NB4 (cell line): ENCODE results near the gene IER3IP1.
"Not testable (repeated sequence)": the region's sequence is repeated elsewhere in the genome, so short reads cannot be mapped to it uniquely, and the experiment has no call there.

Experiments used
- DNase-seq: peaks from one replicate; pipeline ENCODE4 v3.0.0; 2010; ENCODE audit warnings: low read depth
- H3K4me3 ChIP-seq: one replicate; pipeline ENCODE4 v1.5.1; 2011; ENCODE audit warnings: mild to moderate bottlenecking, low read depth, low read length, moderate library complexity
- MYC ChIP-seq: IDR thresholded peaks from 2 replicates; pipeline ENCODE4 v1.6.1; 2011; ENCODE audit warnings: low read depth, low read length
- POLR2A ChIP-seq: IDR thresholded peaks from 2 replicates; pipeline ENCODE4 v1.6.1; 2011; ENCODE audit warnings: mild to moderate bottlenecking; ENCODE audit not compliant: insufficient read length; ENCODE audit errors: extremely low read depth
- TF ChIP-seq, protein P1 (sequence below): IDR thresholded peaks from one replicate; pipeline ENCODE4 v1.5.1; 2012; ENCODE audit warnings: low read depth, low read length
- TF ChIP-seq, protein P2 (sequence below): IDR thresholded peaks from 2 replicates; pipeline ENCODE4 v1.6.1; 2011; ENCODE audit warnings: low read depth, low read length

IER3IP1 gene

DNA sequence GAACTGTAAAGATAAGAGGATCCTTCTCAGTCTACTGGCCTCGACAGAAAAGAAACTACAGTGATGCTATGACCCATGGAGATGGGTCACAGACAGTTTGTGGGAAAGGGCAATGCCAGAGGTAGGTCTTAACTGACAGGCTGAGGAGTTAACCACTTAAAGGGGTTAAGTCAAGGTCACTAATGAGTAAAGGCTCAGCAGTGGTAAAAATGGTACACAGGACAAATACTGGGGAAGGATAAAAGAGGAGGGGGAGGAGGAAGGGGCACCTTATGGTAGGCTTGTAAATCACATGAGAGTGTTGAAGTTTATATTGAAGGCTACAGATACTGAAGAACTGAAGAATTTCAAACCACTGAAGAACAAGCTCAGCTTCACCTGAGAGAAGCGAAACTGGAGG is 9.9 kb downstream of the IER3IP1 start:
- no peak overlapping the region for H3K4me3 ChIP-seq
- peak; percentile 29 for DNase-seq
- TF ChIP-seq, protein P1, sequence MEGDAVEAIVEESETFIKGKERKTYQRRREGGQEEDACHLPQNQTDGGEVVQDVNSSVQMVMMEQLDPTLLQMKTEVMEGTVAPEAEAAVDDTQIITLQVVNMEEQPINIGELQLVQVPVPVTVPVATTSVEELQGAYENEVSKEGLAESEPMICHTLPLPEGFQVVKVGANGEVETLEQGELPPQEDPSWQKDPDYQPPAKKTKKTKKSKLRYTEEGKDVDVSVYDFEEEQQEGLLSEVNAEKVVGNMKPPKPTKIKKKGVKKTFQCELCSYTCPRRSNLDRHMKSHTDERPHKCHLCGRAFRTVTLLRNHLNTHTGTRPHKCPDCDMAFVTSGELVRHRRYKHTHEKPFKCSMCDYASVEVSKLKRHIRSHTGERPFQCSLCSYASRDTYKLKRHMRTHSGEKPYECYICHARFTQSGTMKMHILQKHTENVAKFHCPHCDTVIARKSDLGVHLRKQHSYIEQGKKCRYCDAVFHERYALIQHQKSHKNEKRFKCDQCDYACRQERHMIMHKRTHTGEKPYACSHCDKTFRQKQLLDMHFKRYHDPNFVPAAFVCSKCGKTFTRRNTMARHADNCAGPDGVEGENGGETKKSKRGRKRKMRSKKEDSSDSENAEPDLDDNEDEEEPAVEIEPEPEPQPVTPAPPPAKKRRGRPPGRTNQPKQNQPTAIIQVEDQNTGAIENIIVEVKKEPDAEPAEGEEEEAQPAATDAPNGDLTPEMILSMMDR, result no peak
- TF ChIP-seq MYC (no peak), POLR2A (no peak)
- TF ChIP-seq, protein P2, sequence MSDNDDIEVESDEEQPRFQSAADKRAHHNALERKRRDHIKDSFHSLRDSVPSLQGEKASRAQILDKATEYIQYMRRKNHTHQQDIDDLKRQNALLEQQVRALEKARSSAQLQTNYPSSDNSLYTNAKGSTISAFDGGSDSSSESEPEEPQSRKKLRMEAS, result no peak

DNA sequence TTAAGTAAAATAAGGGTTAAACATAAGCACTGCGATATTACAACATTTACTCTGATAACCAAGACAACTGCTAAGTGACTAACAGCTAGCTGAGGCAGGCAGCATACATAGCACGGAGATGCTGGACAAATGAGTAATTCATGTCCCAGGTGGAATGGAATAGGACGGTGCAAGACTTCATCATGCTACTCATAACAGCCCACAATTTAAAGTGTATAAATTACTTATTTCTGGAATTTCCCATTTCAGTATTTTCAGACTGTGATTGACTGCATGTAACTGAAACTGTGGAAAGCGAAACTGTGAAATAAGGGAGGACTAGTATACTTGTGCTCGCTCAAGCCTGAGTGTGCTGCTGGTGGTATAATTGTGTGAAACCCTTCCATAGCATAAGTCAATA is 12.9 kb downstream of the IER3IP1 start:
- H3K4me3 ChIP-seq, result no peak overlapping the region
- DNase-seq, result no peak

GRCh38 chr18:47160256-47160655 is 15.9 kb downstream of the IER3IP1 start:
- no peak for TF ChIP-seq MYC
- no peak for TF ChIP-seq POLR2A
- TF ChIP-seq, protein P1, result no peak
- TF ChIP-seq, protein P2, result no peak
- DNase-seq, result no peak
- no peak overlapping the region for H3K4me3 ChIP-seq

More for the DNA sequence above, 12.9 kb downstream of the IER3IP1 start:
- TF ChIP-seq, protein P2, result no peak
- TF ChIP-seq POLR2A (no peak), MYC (no peak)
- TF ChIP-seq, protein P1, result no peak

- H3K4me3 ChIP-seq, result not testable (repeated sequence)
- peak; percentile 43 for DNase-seq
Measured at GRCh38 chr18:47158404-47158803, 17.8 kb downstream of the IER3IP1 start.

DNA sequence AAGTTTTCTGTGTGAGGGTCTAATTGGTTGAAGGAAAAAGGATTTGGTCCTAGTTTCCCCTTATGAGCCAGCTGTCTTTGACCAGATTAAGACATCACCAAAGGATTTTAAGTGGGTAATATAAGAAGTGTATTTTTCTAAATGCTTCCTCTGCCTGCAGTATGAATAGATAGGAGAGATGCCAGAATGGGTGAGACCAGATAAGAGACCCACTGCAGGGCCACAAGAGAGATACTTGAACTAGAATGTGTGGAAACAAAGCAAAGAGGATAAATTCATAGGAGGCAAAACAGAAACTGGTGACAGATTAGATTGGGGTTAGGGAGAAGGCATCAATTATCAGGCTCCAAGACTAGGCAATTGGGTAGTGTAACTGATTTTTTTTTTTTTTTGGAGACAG is 24.7 kb downstream of the IER3IP1 start:
- H3K4me3 ChIP-seq, result peak overlapping the region; percentile 93

GRCh38 chr18:47150824-47151366 is 25.3 kb downstream of the IER3IP1 start:
- peak overlapping the region; percentile 93 for H3K4me3 ChIP-seq
- TF ChIP-seq, protein P1, result no peak
- TF ChIP-seq, protein P2, result no peak
- TF ChIP-seq MYC (no peak), POLR2A (no peak)
- DNase-seq, result no peak

More for the DNA sequence above, 24.7 kb downstream of the IER3IP1 start:
- TF ChIP-seq POLR2A (no peak), MYC (no peak)
- TF ChIP-seq, protein P2, result no peak
- TF ChIP-seq, protein P1, result no peak
- DNase-seq, result no peak
